NCI-H345 (cell line): ENCODE measurements around the gene SPATS2.
"Not testable (repeated sequence)": the region's sequence is repeated elsewhere in the genome, so short reads cannot be mapped to it uniquely, and the experiment has no call there.

Source experiments
- DNase-seq: peaks from one replicate; lab custom pipeline; 2025; lab: John Stamatoyannopoulos, UW

SPATS2 gene

GRCh38 chr12:49518914-49519573 is 151.8 kb downstream of the SPATS2 start:
- no peak for DNase-seq

DNA sequence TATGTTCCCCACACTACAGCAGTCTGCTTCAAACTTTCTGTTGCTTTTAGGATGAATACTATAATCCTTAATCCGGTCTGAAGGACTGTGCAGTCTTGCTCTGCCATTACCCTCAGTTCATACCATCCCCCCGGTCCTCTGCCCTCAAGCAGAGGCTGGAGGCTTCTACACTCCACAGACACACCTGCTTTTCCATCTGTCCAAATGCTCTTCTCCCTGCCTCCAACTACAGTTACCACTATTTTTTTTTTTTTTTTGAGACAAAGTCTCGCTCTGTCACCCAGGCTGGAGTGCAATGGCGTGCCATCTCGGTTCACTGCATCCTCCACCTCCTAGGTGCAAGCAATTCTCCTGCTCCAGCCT is 152.3 kb downstream of the SPATS2 start:
- DNase-seq, result no peak

DNA sequence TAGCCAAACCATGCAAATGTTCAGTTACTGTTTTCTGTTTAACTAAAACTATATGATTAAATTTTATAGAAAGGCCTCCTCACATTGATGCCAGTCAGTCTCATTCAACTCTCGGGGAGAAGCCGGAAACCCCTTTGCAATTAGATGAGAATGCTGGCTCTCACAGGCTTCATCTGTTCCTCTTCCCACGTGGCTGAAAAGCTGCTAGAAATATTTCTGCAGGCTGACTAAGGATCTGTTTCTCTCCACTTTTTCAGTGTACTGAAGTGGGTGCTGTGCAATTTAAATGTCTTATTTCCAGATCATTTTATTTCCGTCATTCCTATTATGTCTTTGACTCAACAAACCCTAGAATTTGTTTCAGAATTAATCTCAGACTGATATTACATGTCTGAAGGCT is 154.1 kb downstream of the SPATS2 start:
- no peak for DNase-seq

DNA sequence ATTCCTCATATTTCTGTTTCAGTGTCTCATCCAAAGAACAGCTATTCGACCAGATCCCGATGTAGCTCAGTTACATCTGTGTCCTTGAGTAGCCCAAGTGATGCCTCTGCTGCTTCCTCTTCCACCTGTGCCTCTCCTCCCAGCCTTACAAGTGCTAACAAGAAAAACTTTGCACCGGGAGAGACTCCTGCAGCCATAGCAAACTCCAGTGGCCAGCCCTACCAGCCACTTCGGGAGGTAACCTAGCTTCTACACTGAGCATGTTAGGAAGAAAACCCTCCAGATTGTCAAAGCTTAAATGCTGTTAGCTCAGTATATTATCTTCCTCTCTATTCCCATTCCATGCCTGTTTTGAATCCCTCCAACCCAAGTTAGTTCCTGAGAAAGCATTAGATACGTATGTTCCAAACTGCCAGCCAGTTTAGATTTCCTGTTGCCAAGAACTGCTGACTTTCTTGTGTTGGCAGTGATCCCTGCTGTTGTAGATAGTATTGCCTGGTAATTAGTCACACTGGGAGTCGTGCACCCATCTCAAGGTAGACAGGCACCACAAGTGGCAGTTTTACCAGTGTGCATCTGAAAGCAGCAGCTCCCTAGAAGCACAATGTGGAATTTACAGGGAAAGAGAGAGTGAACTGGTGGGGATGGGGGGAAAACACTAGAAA is 157.5 kb downstream of the SPATS2 start:
- no peak for DNase-seq

DNA sequence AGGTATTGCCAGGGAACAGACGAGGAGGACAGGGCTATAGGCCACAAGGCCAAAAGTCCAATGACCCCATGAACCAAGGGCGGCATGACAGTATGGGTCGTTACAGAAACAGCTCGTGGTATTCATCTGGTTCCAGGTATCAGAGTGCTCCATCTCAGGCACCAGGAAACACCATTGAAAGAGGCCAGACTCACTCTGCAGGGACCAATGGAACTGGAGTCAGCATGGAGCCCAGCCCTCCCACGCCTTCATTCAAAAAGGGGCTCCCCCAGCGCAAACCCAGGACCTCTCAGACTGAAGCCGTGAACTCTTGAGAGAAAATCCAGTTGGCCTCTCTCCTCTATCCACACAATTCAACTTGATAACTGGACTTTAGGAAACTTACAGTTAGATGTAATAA is 158.7 kb downstream of the SPATS2 start:
- no peak for DNase-seq

GRCh38 chr12:49527361-49528130 is 160.3 kb downstream of the SPATS2 start:
- no peak for DNase-seq

DNA sequence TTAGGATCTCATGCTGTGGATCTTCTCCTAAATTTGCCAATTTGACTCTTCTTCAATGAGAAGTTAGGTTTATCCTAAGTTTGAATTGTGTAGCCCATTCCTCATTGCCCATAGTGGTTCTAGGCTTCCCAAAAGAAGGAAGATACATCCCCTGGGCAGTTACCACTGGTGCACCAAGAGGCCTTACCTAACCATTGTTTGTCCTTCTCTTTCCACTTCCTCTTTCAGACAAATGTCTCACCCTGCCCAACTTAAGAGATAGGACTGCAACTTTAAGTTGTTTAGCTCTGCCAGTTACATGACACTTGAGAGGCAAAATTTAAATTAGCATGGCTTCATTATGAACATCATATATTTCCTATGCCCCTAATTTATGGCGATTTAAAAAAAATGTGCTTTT is 162.2 kb downstream of the SPATS2 start:
- DNase-seq, result no peak

- DNase-seq, result no peak
These were observed 164.5 kb downstream of the SPATS2 start for GRCh38 chr12:49531745-49532144.

DNA sequence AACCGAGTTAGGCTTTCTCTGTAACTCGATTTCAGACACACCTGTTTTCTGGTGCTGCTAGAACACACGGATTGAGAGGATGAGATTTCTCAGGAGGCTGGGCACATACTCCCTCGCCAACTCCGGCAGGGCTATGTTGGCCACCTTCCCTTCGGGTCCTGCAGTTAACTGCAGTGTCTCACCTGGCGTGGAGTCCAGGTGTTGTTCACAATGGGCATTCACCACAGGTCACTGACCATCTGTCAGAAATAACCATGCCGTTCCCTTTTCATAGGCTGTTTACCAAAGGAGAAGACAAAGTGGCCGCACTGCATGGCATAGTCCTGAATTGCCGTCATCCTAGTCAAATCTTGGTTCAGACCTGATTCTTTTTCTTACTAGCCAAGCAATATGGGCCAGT is 166.1 kb downstream of the SPATS2 start:
- no peak for DNase-seq

- DNase-seq, result not testable (repeated sequence)
These were observed 166.9 kb downstream of the SPATS2 start for GRCh38 chr12:49534122-49534521.

GRCh38 chr12:49534731-49535278 is 167.5 kb downstream of the SPATS2 start:
- DNase-seq, result no peak

- DNase-seq, result no peak
These were observed 168.8 kb downstream of the SPATS2 start for GRCh38 chr12:49535921-49536525.

GRCh38 chr12:49536526-49537071 is 169.3 kb downstream of the SPATS2 start:
- no peak for DNase-seq

- no peak for DNase-seq
These were observed 170.0 kb downstream of the SPATS2 start for GRCh38 chr12:49537231-49537751.

GRCh38 chr12:49537752-49538509 is 170.7 kb downstream of the SPATS2 start:
- no peak for DNase-seq

- DNase-seq, result peak; percentile 21
These were observed 171.5 kb downstream of the SPATS2 start, which contains the start of gene KCNH3 for GRCh38 chr12:49538510-49539403. KCNH3 (plus strand) TSS chr12:49539030; CDS start chr12:49539417, 387 bp downstream.

DNA sequence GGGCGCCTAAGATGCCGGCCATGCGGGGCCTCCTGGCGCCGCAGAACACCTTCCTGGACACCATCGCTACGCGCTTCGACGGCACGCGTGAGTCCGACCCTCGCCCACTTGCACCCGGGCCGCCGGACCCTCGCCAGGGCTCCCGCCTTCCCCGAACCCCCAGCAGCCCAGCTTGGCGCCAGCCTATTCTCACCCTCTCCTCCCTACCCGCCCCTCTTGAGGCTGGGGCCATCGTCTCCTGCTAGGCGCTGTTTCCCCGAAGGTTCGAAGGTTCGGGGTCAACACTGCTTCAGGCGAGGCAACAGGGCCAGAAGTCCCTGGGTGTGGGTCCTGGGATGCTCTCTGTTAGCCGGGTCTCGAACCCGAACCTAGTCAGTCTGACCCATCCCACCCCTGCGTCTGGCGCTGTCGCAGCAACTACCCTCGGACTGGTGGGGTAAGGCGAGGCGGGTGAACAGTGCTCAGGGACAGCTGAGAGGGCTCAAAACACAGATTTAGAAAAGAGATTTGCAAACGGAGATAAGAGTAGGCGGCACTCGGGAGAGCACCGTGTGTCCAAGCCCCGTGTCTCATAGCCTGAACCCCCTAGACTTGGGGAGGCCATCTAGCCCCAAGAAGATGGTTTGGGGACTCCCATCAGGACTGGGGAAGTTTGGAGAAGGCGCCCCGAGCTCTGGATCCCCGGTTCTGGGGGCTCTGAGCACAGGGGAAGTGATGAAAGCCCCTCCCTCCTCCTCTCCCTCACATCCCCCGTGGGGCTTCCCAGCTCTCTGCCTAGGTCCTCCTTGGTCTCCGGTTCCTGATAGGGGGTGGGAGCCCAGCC is 172.4 kb downstream of the SPATS2 start:
- DNase-seq, result no peak

DNA sequence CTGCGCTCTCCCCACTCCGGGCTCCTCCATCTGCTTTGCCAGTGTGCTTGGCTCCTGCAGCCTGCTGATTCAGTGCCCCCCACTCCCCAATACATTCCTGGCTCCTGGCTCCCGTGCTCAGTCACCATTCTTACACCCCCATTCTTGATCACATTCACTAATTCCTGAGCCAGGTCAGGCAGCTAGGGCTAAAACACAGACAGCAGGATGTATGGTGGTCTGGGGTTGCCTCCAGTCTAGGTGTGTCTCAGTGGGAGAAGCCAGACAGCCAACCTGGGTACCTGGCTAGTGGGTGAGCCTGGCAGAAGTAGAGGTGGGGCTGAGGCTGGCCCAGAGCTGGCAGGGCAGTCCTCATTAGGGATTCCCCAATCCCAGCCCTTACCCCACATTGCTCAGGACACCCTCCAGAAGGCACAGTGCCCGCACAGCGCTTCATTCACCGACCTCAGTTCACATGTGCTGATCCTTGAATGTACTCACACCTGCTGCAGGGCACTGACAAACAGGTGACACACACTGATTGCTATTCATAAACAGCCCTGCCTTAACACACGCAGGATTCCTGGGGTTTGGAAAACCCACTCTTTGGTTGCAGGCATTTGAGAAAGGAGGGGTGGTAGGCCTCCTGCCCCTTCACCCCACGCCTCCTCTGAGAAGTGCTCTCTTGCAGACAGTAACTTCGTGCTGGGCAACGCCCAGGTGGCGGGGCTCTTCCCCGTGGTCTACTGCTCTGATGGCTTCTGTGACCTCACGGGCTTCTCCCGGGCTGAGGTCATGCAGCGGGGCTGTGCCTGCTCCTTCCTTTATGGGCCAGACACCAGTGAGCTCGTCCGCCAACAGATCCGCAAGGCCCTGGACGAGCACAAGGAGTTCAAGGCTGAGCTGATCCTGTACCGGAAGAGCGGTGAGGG is 173.2 kb downstream of the SPATS2 start:
- no peak for DNase-seq
